ENCODE results near the gene CACNA1D. TPM values are rescaled to one million over a fixed set of nuclear protein-coding genes. Genes with fewer than 3 reads are reported as not detected.
A peak's percentile ranks its signal among the peaks of the same experiment; 100 is the strongest.

The CACNA1D gene
- total RNA-seq, 1 donor from 2014 or later, result 1.1 TPM

DNA sequence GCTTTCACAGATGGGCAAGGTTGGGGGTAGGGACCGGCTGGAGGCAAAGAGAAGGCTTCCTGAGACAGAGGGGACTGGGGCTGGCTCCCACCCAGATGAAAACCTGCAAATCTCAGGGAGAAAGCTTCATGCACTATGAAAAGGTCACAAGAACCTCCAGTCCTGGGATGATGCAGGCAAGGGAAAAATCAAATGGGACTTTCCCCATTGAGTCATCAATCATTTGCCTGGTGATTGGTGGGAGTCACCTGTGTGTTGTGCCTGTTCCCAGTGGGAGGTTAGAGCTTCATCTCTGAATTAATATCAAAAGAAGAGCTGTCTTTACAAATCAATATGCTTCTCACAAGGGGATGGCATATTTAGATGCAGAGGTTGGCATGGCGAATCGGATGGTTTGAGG, 49.9 kb downstream of the CACNA1D start:
- Mint-ChIP-seq H3K27ac (ENCODE audit: unreplicated experiment) (no peak overlapping the region), H3K27me3 (ENCODE audit: low read depth) (no peaks in the 10 kb centered on the region)

GRCh38 chr3:53545310-53545995, 51.0 kb downstream of the CACNA1D start:
- no peak for TF ChIP-seq CTCF (conservative IDR thresholded peaks at IDR 0.05)
- H3K27me3 Mint-ChIP-seq (ENCODE audit: low read depth), result no peaks in the 10 kb centered on the region
- H3K36me3 Mint-ChIP-seq (ENCODE audit: low read depth), result no peaks in the 10 kb centered on the region
- H3K4me3 Mint-ChIP-seq, result no peak overlapping the region
- no peak for DNase-seq (ENCODE audit: low read depth, low spot score)
- no peaks in the 10 kb centered on the region for H3K9me3 Mint-ChIP-seq
- peaks cover 11% of the 10 kb centered on the region for H3K4me1 Mint-ChIP-seq
- peak overlapping the region; percentile 39 for H3K27ac Mint-ChIP-seq (ENCODE audit: unreplicated experiment)

More for the DNA sequence above, 49.9 kb downstream of the CACNA1D start:
- Mint-ChIP-seq H3K36me3 (ENCODE audit: low read depth) (no peaks in the 10 kb centered on the region), H3K4me3 (no peak overlapping the region), H3K9me3 (no peaks in the 10 kb centered on the region), H3K4me1 (peaks cover 11% of the 10 kb centered on the region)
- TF ChIP-seq CTCF (conservative IDR thresholded peaks at IDR 0.05), result no peak
- DNase-seq (ENCODE audit: low read depth, low spot score), result no peak

DNA sequence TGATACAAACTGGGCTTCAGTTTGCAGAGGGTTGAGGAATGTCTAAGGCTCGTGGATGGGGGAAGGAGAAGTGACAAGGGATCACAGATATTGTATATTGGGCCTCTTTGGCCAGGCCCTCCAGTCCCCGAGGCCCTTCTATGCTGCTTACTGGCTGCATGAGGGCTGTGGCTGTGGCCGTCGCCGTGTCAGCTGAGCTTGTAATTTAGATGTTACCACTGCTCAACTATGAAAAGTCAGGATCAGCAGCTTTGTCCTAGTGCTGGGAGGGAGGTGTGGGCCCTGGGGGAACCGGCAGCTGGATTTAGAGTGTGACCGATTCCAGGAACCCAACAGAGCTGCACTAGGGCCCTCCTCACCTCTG, 51.6 kb downstream of the CACNA1D start:
- no peaks in the 10 kb centered on the region for H3K9me3 Mint-ChIP-seq
- H3K27ac Mint-ChIP-seq (ENCODE audit: unreplicated experiment), result no peak overlapping the region
- H3K4me1 Mint-ChIP-seq, result peaks cover 11% of the 10 kb centered on the region
- no peak for DNase-seq (ENCODE audit: low read depth, low spot score)
- no peaks in the 10 kb centered on the region for H3K36me3 Mint-ChIP-seq (ENCODE audit: low read depth)
- no peaks in the 10 kb centered on the region for H3K27me3 Mint-ChIP-seq (ENCODE audit: low read depth)
- no peak overlapping the region for H3K4me3 Mint-ChIP-seq
- TF ChIP-seq CTCF (conservative IDR thresholded peaks at IDR 0.05), result no peak

DNA sequence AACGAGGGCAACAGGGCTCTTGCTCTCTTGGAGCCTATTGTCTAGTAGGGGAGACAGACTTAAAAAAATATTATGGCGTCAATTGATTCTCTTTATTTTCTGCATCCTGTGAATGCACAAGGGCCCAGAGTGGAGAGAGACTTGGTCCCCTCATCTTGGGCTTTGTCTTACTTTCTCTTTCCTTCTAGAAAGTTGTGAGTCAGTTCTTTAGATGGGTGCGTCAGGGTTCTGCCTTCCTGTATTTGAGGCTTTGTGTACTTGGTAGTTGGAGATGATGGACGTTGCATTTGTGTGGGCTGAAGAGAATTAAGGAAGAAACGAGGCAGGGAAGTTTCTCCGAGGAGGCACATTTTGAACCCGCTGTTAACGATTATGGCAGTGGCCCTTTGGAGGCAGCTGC, 52.9 kb downstream of the CACNA1D start:
- peaks cover 11% of the 10 kb centered on the region for H3K4me1 Mint-ChIP-seq
- H3K27me3 Mint-ChIP-seq (ENCODE audit: low read depth), result no peaks in the 10 kb centered on the region
- H3K36me3 Mint-ChIP-seq (ENCODE audit: low read depth), result no peaks in the 10 kb centered on the region
- TF ChIP-seq CTCF (conservative IDR thresholded peaks at IDR 0.05), result no peak
- DNase-seq (ENCODE audit: low read depth, low spot score), result no peak
- no peaks in the 10 kb centered on the region for H3K9me3 Mint-ChIP-seq
- H3K27ac Mint-ChIP-seq (ENCODE audit: unreplicated experiment), result peak overlapping the region; percentile 1
- H3K4me3 Mint-ChIP-seq, result no peak overlapping the region

DNA sequence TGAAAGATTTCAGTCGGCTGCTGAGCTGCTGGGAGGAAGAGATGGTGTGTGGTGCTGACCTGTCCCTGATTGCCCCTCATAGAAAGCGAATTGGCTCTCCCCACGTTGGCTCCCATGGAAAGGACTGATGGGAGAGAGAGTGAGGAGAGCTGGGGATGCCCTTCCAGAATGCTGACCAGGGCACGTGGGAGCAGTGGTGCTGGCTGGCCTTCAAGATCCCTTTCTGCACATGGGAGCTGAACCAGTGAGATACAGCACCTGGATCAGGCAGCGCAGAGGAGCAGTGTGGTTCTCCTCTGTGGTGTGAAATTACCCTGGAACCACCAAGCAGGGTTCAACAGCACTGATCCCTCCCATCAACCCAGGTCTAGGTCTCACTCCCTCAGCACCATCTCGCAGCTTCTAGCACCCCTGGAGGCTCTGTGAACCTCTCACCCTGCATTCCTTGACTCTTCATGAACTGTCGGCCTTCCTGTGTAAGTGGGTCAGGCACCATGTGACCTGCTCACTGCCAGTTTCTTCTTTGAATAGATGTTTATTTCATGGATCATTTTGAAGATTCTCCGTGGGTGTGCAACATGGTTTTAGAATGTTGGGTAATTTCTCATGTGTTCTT, 55.7 kb downstream of the CACNA1D start:
- Mint-ChIP-seq H3K4me3 (no peak overlapping the region), H3K9me3 (no peaks in the 10 kb centered on the region), H3K36me3 (ENCODE audit: low read depth) (no peaks in the 10 kb centered on the region), H3K27me3 (ENCODE audit: low read depth) (no peaks in the 10 kb centered on the region), H3K4me1 (peaks cover 9% of the 10 kb centered on the region), H3K27ac (ENCODE audit: unreplicated experiment) (no peak overlapping the region)
- no peak for TF ChIP-seq CTCF (conservative IDR thresholded peaks at IDR 0.05)
- DNase-seq (ENCODE audit: low read depth, low spot score), result no peak

All from neural crest cell (in vitro differentiated cells).